OCI-LY1 (cell line): ENCODE data around the gene SEMA3D.

Experiments used
- H2AFZ ChIP-seq: fragments of 200-600 bp; sonication (generic), shearing (Covaris generic); 2 replicates; pipeline ENCODE4 v1.6.0; 2014; ENCODE audit warnings: antibody characterized with exemption, mild to moderate bottlenecking, low read length
- H3F3A ChIP-seq: fragments of 200-600 bp; sonication (generic), shearing (Covaris generic); 2 replicates; pipeline ENCODE4 v1.6.0; 2014; ENCODE audit warnings: mild to moderate bottlenecking, antibody characterized with exemption, low read length, moderate library complexity; ENCODE audit not compliant: insufficient read depth
- H3K27ac ChIP-seq: fragments of 200-600 bp; sonication (generic); 2 replicates; pipeline ENCODE4 v1.5.1; 2014; ENCODE audit warnings: low read length, mixed run types, mild to moderate bottlenecking, low read depth; ENCODE audit not compliant: poor library complexity, severe bottlenecking
- H3K27me3 ChIP-seq: fragments of 200-600 bp; sonication (generic); 2 replicates; pipeline ENCODE4 v1.6.0; 2014; ENCODE audit warnings: antibody characterized with exemption, mild to moderate bottlenecking, low read length, moderate library complexity; ENCODE audit not compliant: insufficient read depth
- H3K36me3 ChIP-seq: fragments of 200-600 bp; sonication (generic); 2 replicates; pipeline ENCODE4 v1.6.1; 2014; ENCODE audit warnings: mild to moderate bottlenecking, antibody characterized with exemption, low read length, moderate library complexity, mixed read lengths; ENCODE audit not compliant: insufficient read depth
- H3K4me1 ChIP-seq: fragments of 200-600 bp; sonication (generic); 2 replicates; pipeline ENCODE4 v1.5.1; 2014; ENCODE audit warnings: mild to moderate bottlenecking, low read length, moderate library complexity; ENCODE audit not compliant: insufficient read depth, severe bottlenecking
- H3K4me2 ChIP-seq: fragments of 200-600 bp; sonication (generic), shearing (Covaris generic); 2 replicates; pipeline ENCODE4 v1.6.1; 2014; ENCODE audit warnings: low read length
- H3K4me3 ChIP-seq: fragments of 200-600 bp; sonication (generic); 2 replicates; pipeline ENCODE4 v1.5.1; 2014; ENCODE audit warnings: low read length, low read depth, mild to moderate bottlenecking, mixed read lengths; ENCODE audit not compliant: poor library complexity, severe bottlenecking
- H3K79me2 ChIP-seq: fragments of 200-600 bp; shearing (Covaris generic); 2 replicates; pipeline ENCODE4 v1.6.1; 2016; ENCODE audit warnings: mixed run types, low read length, mixed read lengths; ENCODE audit not compliant: insufficient read depth
- H3K9ac ChIP-seq: fragments of 200-600 bp; sonication (generic), shearing (Covaris generic); 2 replicates; pipeline ENCODE4 v1.6.1; 2014; ENCODE audit warnings: mild to moderate bottlenecking, low read length, mixed read lengths
- H3K9me2 ChIP-seq: fragments of 200-600 bp; sonication (generic), shearing (Covaris generic); 2 replicates; pipeline ENCODE4 v1.6.1; 2014; ENCODE audit warnings: low read depth, mild to moderate bottlenecking, low read length, mixed read lengths
- H3K9me3 ChIP-seq: fragments of 200-600 bp; shearing (Covaris generic); 2 replicates; pipeline ENCODE4 v1.6.1; 2014; ENCODE audit warnings: low read length, mixed read lengths
- H4K20me1 ChIP-seq: fragments of 200-600 bp; sonication (generic), shearing (Covaris generic); 2 replicates; pipeline ENCODE4 v1.6.0; 2016; ENCODE audit warnings: mild to moderate bottlenecking, low read length; ENCODE audit not compliant: insufficient read depth
- EZH2 ChIP-seq: fragments of 200-600 bp; sonication (generic), shearing (Covaris generic); IDR thresholded peaks from 2 replicates; pipeline ENCODE4 v1.8.0; 2017; ENCODE audit warnings: borderline replicate concordance, mixed run types, mild to moderate bottlenecking, antibody characterized with exemption, low read length, moderate library complexity, mixed read lengths
- TF ChIP-seq, protein P1 (sequence below): fragments of 200-600 bp; sonication (generic), shearing (Covaris generic); IDR thresholded peaks from 2 replicates; pipeline ENCODE4 v1.5.1; 2017; ENCODE audit warnings: mild to moderate bottlenecking, antibody characterized with exemption, low read length, moderate library complexity, mixed read lengths

Gene SEMA3D

GRCh38 chr7:85004402-85004801, 182.5 kb downstream of the SEMA3D start:
- Histone ChIP-seq H3K27me3 (no peaks in the 10 kb centered on the region), H3K9me2 (no peaks in the 10 kb centered on the region), H2AFZ (no peak overlapping the region), H3K36me3 (no peaks in the 10 kb centered on the region), H3K27ac (no peak overlapping the region), H3K9me3 (no peaks in the 10 kb centered on the region), H3K4me1 (no peaks in the 10 kb centered on the region), H3F3A (no peaks in the 10 kb centered on the region), H3K4me2 (no peak overlapping the region), H3K4me3 (no peak overlapping the region), H3K9ac (no peak overlapping the region), H4K20me1 (no peaks in the 10 kb centered on the region), H3K79me2 (no peaks in the 10 kb centered on the region)
- TF ChIP-seq EZH2, result no peak
- TF ChIP-seq, protein P1, sequence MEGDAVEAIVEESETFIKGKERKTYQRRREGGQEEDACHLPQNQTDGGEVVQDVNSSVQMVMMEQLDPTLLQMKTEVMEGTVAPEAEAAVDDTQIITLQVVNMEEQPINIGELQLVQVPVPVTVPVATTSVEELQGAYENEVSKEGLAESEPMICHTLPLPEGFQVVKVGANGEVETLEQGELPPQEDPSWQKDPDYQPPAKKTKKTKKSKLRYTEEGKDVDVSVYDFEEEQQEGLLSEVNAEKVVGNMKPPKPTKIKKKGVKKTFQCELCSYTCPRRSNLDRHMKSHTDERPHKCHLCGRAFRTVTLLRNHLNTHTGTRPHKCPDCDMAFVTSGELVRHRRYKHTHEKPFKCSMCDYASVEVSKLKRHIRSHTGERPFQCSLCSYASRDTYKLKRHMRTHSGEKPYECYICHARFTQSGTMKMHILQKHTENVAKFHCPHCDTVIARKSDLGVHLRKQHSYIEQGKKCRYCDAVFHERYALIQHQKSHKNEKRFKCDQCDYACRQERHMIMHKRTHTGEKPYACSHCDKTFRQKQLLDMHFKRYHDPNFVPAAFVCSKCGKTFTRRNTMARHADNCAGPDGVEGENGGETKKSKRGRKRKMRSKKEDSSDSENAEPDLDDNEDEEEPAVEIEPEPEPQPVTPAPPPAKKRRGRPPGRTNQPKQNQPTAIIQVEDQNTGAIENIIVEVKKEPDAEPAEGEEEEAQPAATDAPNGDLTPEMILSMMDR, result no peak

DNA sequence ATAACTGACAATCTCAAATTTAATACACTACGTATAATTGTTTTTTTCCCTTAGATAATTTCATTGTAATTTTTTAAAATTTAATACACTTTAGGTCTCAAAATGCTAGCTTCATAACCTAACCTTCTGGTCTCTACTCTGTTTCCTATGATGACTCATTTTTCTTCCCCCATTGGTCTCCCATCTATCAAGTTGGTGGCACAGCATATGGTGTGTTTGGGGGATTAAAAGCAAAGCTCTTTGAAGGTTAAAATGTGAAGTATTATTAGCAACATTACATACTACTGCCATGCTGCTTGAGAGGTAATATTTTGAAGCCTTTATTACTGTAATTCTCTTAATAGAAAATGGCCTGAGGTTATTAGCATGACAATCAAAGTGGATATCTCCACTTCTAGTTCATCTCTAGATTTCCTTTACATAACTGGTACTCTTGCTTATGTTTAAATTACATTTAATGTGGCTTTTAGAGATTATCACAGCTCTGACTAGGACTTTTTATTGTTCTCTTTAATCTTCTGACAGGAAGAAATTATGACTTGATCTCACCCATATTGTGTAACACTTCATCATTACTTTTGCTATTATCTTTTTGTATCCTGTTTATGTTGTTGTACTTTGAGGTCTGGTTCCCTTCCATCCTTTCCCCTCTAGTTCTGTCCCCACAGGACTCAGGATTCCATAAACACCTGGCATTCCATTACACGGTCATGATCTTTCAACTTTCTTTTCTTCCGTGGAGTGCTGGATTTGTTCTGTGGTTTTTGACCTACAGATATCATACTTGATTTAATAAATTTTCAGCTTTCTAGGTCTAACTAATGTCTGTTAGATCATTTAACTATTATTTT, 185.1 kb downstream of the SEMA3D start:
- Histone ChIP-seq H3K4me3 (no peak overlapping the region), H3K4me2 (no peak overlapping the region), H3K4me1 (no peaks in the 10 kb centered on the region), H3K36me3 (no peaks in the 10 kb centered on the region), H4K20me1 (no peaks in the 10 kb centered on the region), H3K27ac (no peak overlapping the region), H3K9me2 (no peaks in the 10 kb centered on the region), H3K79me2 (no peaks in the 10 kb centered on the region), H3K9ac (no peak overlapping the region), H3K27me3 (no peaks in the 10 kb centered on the region), H3K9me3 (no peaks in the 10 kb centered on the region), H2AFZ (no peak overlapping the region), H3F3A (no peaks in the 10 kb centered on the region)
- TF ChIP-seq, protein P1, result no peak
- no peak for TF ChIP-seq EZH2

DNA sequence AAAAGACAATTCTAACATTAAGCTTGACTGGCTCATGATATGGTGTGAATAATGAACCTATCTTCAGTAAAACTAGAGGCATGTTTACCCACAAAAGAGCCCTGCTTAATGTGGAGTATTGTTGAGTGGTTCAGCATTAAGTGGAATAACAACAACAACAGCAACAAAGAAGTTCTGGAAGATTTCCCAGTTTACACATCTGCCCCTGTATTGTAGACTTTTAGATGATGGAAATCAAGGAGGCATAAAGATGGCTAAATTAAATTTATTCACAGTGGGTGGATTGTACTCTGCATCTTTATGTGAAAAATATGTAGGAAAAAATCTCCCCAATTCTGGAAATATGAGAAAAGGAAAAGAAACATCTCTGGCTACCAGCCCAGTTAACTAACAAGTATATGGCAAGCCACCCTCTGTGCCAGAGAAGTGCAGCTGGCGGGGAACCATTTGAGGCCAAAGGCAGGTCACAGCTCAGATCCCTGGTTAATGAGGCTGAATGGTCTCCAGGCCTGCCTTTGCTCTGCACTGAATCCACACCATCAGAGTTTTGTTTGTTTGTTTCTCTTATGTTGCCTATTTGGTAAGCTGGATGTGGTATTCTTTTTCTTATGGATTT, 186.0 kb downstream of the SEMA3D start:
- no peaks in the 10 kb centered on the region for H3K9me3 ChIP-seq
- no peak overlapping the region for H3K27ac ChIP-seq
- no peak overlapping the region for H2AFZ ChIP-seq
- H3K4me1 ChIP-seq, result no peaks in the 10 kb centered on the region
- H3K27me3 ChIP-seq, result no peaks in the 10 kb centered on the region
- no peak overlapping the region for H3K4me2 ChIP-seq
- H3K9ac ChIP-seq, result no peak overlapping the region
- no peaks in the 10 kb centered on the region for H4K20me1 ChIP-seq
- no peaks in the 10 kb centered on the region for H3F3A ChIP-seq
- H3K79me2 ChIP-seq, result no peaks in the 10 kb centered on the region
- H3K4me3 ChIP-seq, result no peak overlapping the region
- no peaks in the 10 kb centered on the region for H3K36me3 ChIP-seq
- TF ChIP-seq, protein P1, result no peak
- TF ChIP-seq EZH2, result no peak
- H3K9me2 ChIP-seq, result no peaks in the 10 kb centered on the region
